ENCODE measurements around the gene HDX.
"Not testable (repeated sequence)": the region's sequence is repeated elsewhere in the genome, so short reads cannot be mapped to it uniquely, and the experiment has no call there.

Gene HDX

DNA sequence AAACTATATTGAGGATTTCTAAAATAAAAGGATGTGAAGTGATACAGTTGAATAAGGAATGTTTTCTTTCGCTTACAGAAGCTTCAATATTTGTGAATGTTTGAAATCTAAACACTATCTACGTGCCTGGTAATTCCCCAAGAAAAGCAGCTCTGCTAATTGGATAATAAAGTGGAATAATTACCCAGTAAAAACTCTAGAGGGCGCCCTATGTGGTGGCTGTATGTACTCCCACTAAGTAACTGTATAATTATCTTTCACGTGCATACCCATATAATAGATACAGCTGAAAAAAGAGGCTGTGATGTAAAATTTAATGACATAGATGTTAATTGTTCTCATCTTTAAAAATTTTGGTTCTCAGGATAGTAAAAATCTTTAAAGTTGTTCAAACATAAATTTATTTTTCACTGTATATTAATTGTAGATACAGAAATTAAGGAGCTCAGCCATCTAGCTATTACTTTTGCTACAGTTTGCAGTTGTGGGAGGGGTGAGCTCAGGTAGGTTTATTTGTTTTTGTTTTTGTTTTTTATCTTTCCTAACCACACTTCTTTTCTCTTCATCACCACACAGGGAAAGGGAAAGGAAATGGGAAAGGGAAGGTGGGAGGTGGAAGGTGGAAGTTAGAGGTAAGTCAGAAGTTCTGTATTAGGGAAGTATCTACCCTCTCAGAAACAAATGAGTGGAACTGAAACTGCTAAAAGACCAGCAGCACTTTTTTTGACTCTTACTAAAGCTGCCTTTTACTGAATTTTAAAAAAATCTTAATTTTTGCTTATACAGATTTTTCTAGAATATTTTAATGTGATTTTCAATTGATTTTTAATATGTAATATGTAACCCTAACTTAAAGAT, 162.5 kb downstream of the HDX start:
- DNase-seq = no peak

DNA sequence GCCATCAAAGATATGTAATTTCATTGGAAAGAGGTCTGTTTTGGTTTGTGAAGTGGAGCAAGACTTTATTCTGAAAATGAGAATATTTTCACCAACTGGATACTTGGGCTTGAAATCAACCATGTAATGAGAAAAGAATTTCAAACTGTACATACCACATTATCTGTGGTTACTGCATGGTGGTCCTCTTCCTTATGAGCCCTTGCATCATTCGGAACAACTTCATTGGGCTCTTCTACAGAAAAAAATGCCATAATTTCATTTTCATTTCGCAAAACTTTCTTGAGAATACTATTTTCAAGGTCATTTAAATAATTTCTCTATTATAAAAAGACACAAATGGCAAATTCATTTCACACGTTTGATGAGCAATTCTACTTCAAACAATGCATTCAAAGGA, 165.6 kb downstream of the HDX start:
- no peak for DNase-seq

- DNase-seq = no peak
These were observed 167.1 kb downstream of the HDX start for GRCh38 chrX:84335121-84335520.

DNA sequence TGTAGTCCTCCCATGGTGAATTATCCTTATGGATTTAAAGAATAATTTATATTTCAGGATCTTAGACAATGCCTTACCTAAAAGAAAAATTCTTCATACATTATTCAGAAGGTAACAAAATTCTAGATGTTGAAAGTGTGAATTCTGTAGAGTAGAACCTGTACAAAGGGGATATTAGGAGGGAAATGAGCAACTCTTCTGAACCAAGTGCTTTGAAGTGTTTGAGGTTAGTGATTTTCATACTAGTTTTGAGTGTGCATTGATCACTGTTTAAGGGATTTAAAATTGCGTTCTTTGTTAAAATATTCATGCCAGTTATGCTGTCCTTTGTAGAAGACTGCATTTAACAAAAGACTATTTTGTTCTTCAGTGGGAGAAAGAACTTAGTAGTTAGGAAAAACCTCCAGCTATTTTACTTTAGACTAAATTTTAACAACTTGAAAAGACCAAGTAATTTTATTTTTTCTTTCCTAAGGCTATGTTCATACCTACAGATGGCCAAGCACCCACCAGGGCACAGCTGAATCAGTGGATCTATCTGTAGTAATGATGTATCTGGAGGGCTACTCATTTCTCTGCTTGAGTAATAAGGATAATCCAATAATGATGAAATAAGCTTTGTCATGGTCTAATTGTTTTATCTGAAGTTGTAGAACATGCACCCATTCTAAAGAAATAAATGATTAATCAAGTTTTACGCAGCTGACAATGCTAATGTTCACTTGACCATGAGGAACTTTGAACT, 180.0 kb downstream of the HDX start:
- DNase-seq = no peak

- DNase-seq = no peak
These were observed 181.6 kb downstream of the HDX start for GRCh38 chrX:84320614-84321013.

DNA sequence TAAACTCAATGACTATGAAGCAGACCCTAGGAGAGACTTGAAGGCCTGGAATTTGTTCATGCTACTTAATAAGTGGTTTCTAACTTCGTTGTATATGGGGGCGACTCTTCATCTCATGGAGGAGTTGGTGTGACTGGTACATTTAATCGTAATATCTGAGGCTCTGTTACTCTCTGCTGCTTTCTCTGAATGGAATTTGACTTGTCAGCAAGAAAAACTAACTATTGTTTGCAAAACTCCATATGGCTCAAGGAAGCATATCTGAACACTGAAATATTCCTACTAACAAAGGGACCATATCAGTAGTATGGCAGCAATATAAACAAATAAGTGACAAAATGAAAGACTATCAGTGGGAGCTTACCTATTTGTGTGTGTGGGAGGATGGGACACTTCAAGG, 182.2 kb downstream of the HDX start:
- DNase-seq = no peak

DNA sequence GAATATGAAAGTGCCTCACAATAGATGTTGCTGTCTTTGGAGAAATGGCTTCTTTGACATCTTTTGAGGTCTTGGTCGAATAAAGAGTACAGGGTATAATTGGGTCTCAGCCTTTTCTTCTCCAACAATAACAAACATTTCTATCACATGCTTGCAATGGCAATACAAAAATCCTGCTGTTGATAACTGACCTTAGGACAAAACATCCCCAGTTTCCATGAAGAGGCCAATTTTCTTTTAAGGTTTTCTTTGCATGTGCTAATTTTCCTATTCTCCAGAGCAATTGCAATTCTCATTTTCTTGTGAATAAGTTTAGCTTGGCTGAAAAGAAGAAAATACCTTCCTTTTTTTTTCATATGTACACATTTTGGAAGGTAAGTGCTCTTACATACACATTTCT, 183.6 kb downstream of the HDX start:
- no peak for DNase-seq

DNA sequence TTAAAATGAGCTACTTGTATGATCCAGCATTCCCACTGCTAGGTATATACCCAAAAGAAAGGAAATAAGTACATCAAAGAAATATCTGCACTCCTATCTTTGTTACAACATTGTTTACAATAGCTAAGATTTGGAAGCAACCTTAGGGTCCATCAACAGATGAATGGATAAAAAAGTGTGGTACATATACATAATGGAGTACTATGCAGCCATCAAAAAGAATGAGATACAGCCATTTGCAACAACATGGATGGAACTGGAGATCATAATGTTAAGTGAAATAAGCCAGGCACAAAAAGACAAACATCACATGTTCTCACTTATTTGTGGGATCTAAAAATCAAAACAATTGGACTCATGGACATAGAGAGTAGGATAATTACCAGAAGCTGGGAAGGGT, 186.3 kb downstream of the HDX start:
- DNase-seq = not testable (repeated sequence)
